ENCODE measurements around the gene CRACDL. TPM values are rescaled to one million over a fixed set of nuclear protein-coding genes. Genes with fewer than 3 reads are reported as not detected.

The CRACDL gene
- total and polyA plus RNA-seq, 2 of the 13 experiments (the other 11 are each of a cell fraction or from before 2014, with no cell fraction given) = 0.15 to 0.26 TPM

DNA sequence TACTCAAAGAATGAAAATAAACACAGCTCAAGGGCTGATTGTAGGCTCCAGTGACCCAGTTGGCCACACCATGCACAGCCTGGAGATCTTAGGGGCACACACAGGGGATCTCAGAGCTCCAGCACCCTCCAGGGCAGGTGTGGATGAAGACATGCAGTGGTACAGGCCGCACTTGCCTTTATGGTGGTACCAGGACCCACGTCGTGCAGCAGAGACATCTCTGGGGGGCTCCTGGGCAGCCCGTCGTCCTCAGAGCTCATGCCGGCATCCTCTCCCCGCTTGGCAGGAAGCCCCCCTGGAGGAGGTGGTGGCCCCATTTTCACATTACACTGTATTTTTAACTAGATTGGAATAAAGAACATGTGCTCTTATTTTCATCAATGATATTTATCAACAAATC, 103.9 kb downstream of the CRACDL start (continued):
- TF ChIP-seq, protein P1, sequence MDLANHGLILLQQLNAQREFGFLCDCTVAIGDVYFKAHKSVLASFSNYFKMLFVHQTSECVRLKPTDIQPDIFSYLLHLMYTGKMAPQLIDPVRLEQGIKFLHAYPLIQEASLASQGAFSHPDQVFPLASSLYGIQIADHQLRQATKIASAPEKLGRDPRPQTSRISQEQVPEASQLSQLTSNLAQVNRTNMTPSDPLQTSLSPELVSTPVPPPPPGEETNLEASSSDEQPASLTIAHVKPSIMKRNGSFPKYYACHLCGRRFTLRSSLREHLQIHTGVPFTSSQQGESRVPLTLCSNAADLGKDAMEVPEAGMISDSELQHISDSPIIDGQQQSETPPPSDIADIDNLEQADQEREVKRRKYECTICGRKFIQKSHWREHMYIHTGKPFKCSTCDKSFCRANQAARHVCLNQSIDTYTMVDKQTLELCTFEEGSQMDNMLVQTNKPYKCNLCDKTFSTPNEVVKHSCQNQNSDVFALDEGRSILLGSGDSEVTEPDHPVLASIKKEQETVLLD (CRISPR knock-in tag; IDR thresholded peaks at IDR 0.05; ENCODE audit: low read depth) = no peak
- TF ChIP-seq, protein P2, sequence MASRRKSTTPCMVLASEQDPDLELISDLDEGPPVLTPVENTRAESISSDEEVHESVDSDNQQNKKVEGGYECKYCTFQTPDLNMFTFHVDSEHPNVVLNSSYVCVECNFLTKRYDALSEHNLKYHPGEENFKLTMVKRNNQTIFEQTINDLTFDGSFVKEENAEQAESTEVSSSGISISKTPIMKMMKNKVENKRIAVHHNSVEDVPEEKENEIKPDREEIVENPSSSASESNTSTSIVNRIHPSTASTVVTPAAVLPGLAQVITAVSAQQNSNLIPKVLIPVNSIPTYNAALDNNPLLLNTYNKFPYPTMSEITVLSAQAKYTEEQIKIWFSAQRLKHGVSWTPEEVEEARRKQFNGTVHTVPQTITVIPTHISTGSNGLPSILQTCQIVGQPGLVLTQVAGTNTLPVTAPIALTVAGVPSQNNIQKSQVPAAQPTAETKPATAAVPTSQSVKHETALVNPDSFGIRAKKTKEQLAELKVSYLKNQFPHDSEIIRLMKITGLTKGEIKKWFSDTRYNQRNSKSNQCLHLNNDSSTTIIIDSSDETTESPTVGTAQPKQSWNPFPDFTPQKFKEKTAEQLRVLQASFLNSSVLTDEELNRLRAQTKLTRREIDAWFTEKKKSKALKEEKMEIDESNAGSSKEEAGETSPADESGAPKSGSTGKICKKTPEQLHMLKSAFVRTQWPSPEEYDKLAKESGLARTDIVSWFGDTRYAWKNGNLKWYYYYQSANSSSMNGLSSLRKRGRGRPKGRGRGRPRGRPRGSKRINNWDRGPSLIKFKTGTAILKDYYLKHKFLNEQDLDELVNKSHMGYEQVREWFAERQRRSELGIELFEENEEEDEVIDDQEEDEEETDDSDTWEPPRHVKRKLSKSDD (CRISPR knock-in tag; IDR thresholded peaks at IDR 0.05; ENCODE audit: low read depth) = no peak
- TF ChIP-seq SRSF9 (IDR thresholded peaks at IDR 0.05; ENCODE audit: borderline replicate concordance, insufficient read depth, low read depth, low read length, poor library complexity, severe bottlenecking) (no peak), SETDB1 (CRISPR knock-in tag; IDR thresholded peaks at IDR 0.05; ENCODE audit: borderline replicate concordance) (no peak)

DNA sequence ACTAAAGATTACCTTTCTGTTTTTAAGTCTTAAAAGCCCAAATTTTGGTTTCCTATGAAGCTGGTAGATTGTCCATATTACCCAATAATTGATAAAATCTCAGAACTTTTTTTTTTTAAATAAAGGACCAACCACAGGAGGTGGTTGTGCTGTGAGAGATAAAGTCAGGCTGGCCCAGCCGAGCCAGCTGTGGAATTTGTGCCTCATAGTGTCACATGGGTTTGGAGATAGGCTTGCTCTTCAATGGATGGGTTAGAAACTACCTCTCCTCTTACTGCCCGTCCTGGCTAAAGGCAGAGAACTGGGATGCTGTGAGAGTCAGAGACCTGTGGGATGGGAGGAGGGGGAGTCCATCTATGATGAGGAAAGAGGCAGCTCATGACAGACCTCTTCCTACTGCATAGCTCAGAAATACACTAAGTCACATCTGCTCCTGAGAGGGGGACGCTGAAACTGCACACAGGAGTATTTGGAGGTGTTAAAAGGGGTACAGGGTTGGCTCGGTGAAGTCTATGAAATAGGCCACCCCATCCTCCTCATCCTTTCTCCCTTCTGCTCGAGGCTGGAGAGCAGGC, 105.4 kb downstream of the CRACDL start:
- POLR2A ChIA-PET = interaction anchor here (2.7 kb wide), 1 partner anchor 100 kb away, joined by 12 read pairs; the partner anchor contains the start of gene MGAT4A
- no peak for ATAC-seq
- Histone ChIP-seq H3K4me3 (replicated peaks in 1 of 3; ENCODE audit: insufficient read depth in 1 of 3, low read depth in 2 of 3, low read length in 3 of 3) (no peak overlapping the region), H3K4me1 (ENCODE audit: insufficient read depth, low read length) (peaks cover 68% of the 10 kb centered on the region), H3K79me2 (ENCODE audit: insufficient read depth, low read length) (no peaks in the 10 kb centered on the region), H3K4me2 (ENCODE audit: low read depth, low read length) (no peak overlapping the region), H3K9me3 (ENCODE audit: low read length) (no peaks in the 10 kb centered on the region), H4K20me1 (ENCODE audit: insufficient read depth, low read length) (no peaks in the 10 kb centered on the region), H3K36me3 (replicated peaks in 1 of 2; ENCODE audit: control insufficient read depth in 1 of 2, insufficient read depth in 2 of 2, low read length in 2 of 2) (no peaks in the 10 kb centered on the region), H2AFZ (ENCODE audit: low read length) (no peak overlapping the region), H3K27ac (ENCODE audit: extremely low read length, insufficient read depth, low read length) (no peak overlapping the region), H3K27me3 (ENCODE audit: control insufficient read depth in 1 of 2, insufficient read depth in 2 of 2, low read length in 2 of 2) (no peaks in the 10 kb centered on the region; a peak in 1 of 5 replicates), H3K9ac (ENCODE audit: insufficient read depth, low read depth, low read length) (no peak overlapping the region)
- CTCF ChIA-PET (ENCODE audit: low intra/inter-chr PET ratio, low total read pairs) = interaction anchor here (1.8 kb wide), 1 partner anchor 181 kb away, joined by 3 read pairs; no protein-coding TSS in a partner anchor
- no peak for DNase-seq (ENCODE audit: low spot score)
- intact Hi-C loops (cut with micrococcal nuclease; ENCODE audit: unreplicated experiment) (no loop called here), in situ Hi-C loops (cut with HindIII; ENCODE audit: extremely low pct_ligation_motif_present, low pct_unique_long_range_greater_than_20kb) (loop anchor here (25.0 kb wide), 1 partner anchor 418 kb away; no protein-coding TSS in a partner anchor)
- BruUV-seq (replicated peaks) = no TSS peak
- no peak for FAIRE-seq
- WGBS (ENCODE audit: low lambda C conversion rate) = 88% methylated on average over 5 of the region's 5 CpGs
- TF ChIP-seq NR3C1 (CRISPR knock-in tag; IDR thresholded peaks at IDR 0.05) (no peak), SIX4 (CRISPR knock-in tag; IDR thresholded peaks at IDR 0.05) (no peak), ZNF350 (CRISPR knock-in tag; IDR thresholded peaks at IDR 0.05; ENCODE audit: borderline replicate concordance, low read depth) (no peak), ZNF660 (CRISPR knock-in tag; IDR thresholded peaks at IDR 0.05; ENCODE audit: borderline replicate concordance, low read depth) (no peak)
- TF ChIP-seq, protein P3, sequence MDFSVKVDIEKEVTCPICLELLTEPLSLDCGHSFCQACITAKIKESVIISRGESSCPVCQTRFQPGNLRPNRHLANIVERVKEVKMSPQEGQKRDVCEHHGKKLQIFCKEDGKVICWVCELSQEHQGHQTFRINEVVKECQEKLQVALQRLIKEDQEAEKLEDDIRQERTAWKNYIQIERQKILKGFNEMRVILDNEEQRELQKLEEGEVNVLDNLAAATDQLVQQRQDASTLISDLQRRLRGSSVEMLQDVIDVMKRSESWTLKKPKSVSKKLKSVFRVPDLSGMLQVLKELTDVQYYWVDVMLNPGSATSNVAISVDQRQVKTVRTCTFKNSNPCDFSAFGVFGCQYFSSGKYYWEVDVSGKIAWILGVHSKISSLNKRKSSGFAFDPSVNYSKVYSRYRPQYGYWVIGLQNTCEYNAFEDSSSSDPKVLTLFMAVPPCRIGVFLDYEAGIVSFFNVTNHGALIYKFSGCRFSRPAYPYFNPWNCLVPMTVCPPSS (IDR thresholded peaks at IDR 0.05) = no peak
- TF ChIP-seq, protein P4, sequence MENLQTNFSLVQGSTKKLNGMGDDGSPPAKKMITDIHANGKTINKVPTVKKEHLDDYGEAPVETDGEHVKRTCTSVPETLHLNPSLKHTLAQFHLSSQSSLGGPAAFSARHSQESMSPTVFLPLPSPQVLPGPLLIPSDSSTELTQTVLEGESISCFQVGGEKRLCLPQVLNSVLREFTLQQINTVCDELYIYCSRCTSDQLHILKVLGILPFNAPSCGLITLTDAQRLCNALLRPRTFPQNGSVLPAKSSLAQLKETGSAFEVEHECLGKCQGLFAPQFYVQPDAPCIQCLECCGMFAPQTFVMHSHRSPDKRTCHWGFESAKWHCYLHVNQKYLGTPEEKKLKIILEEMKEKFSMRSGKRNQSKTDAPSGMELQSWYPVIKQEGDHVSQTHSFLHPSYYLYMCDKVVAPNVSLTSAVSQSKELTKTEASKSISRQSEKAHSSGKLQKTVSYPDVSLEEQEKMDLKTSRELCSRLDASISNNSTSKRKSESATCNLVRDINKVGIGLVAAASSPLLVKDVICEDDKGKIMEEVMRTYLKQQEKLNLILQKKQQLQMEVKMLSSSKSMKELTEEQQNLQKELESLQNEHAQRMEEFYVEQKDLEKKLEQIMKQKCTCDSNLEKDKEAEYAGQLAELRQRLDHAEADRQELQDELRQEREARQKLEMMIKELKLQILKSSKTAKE (CRISPR knock-in tag; IDR thresholded peaks at IDR 0.05; ENCODE audit: borderline replicate concordance) = no peak
- TF ChIP-seq, protein P5, sequence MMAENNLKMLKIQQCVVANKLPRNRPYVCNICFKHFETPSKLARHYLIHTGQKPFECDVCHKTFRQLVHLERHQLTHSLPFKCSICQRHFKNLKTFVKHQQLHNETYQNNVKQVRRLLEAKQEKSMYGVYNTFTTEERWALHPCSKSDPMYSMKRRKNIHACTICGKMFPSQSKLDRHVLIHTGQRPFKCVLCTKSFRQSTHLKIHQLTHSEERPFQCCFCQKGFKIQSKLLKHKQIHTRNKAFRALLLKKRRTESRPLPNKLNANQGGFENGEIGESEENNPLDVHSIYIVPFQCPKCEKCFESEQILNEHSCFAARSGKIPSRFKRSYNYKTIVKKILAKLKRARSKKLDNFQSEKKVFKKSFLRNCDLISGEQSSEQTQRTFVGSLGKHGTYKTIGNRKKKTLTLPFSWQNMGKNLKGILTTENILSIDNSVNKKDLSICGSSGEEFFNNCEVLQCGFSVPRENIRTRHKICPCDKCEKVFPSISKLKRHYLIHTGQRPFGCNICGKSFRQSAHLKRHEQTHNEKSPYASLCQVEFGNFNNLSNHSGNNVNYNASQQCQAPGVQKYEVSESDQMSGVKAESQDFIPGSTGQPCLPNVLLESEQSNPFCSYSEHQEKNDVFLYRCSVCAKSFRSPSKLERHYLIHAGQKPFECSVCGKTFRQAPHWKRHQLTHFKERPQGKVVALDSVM (CRISPR knock-in tag; IDR thresholded peaks at IDR 0.05) = no peak
